ENCODE measurements around the gene CORT.
"Not testable (repeated sequence)": the region's sequence is repeated elsewhere in the genome, so short reads cannot be mapped to it uniquely, and the experiment has no call there.

Gene CORT

GRCh38 chr1:10438677-10439163 is 11.1 kb upstream of the CORT start:
- no peak for DNase-seq (ENCODE audit: low spot score)

- DNase-seq (ENCODE audit: low spot score): no peak
These were observed 9.5 kb upstream of the CORT start for GRCh38 chr1:10440305-10440704.

- no peak for DNase-seq (ENCODE audit: low spot score)
These were observed 9.0 kb upstream of the CORT start for GRCh38 chr1:10440794-10441193.

DNA sequence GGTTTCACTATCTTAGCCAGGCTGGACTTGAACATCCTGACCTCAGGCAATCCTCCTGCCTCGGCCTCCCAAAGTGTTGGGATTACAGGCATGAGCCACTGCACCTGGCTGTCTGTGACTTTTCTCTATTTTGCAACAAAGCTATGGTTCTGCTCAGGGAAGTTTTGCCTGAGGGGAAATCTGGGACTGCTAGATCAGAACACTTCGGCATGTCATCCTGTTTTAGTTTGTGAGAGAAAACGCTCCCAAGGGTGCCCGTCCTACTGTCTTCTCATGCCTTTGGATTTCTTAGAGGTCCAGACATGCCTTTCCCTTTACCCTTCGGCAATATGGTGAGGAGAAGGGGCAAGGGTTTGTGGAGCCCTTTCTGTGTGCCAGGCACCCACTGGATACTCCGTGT is 5.6 kb upstream of the CORT start:
- DNase-seq (ENCODE audit: low spot score): no peak

DNA sequence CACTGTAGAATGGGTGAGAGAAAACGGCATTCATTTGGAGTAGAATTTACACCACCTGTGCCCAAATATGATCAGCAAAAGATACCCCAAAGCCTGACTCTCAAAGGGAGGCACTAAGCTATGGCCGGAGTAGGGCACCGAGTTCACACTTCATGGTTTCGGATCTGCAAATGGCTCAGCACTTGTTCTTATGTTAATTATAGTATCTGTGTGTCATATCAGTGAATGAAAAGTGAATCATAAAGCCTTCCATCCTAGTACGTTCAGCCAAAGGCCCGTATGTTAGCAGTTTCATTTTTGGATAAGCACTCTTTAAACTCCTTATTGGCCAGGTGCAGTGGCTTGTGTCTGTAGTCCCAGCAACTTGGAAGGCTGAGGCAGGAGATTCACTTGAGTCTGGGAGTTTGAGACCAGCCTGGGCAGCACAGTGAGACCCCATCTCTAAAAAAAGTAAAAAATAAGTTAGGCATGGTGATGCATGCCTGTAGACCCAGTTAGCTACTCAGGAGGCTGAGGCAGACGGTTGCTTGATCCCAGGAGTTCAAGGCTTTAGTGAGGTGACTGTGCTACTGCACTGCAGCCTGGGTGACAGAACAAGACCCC is 4.9 kb upstream of the CORT start:
- DNase-seq (ENCODE audit: low spot score): no peak

GRCh38 chr1:10446790-10447422 is 2.9 kb upstream of the CORT start:
- DNase-seq (ENCODE audit: low spot score): no peak

DNA sequence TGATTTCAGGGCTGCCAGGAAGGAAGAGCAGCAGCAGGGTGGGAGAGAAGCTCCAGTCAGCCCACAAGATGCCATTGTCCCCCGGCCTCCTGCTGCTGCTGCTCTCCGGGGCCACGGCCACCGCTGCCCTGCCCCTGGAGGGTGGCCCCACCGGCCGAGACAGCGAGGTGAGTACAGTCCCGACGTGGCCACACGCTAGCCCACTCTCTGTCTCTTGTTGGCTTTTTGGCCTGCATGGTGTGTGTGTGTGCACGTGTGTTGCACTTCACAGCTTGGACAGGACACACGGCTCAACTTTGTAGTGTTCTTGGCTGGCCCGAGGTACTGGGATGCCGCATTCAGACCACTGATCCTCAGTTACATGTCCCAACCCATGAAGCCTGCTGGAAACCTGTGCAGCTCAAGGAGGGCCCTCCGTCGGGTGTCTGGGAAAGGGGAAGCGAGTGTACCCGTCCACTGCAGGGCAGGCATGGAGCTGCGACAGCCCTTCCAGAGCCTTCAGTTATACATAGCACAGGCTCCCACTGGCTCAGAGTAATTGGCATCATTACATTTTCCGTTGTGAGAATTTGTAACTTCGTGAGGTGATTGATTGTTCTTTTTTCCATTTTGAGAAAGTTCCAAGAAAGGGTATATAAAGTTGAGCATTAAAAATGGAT is 454 bp downstream of the CORT start:
- no peak for DNase-seq (ENCODE audit: low spot score)

DNA sequence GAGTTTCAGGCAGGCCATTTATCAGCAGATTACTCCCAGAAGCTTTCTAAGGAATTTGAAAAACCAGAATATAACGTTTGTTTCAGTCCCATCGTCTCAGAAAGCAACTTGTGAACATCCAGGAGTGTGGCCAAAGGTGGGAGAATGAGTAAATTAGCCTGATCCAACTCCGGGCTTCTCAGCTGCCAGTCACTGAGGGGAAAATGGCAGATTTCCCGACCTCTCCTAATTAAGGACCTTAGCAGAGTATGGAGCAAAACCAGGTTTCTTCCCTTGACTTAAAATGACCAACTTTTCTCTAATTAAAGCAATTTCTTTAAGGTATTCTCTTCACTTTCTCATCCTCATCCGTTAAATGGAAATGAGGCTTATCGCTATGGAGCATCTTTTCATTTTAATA is 1.0 kb downstream of the CORT start:
- DNase-seq (ENCODE audit: low spot score): no peak

GRCh38 chr1:10451287-10451686 is 1.5 kb downstream of the CORT start:
- DNase-seq (ENCODE audit: low spot score): no peak

DNA sequence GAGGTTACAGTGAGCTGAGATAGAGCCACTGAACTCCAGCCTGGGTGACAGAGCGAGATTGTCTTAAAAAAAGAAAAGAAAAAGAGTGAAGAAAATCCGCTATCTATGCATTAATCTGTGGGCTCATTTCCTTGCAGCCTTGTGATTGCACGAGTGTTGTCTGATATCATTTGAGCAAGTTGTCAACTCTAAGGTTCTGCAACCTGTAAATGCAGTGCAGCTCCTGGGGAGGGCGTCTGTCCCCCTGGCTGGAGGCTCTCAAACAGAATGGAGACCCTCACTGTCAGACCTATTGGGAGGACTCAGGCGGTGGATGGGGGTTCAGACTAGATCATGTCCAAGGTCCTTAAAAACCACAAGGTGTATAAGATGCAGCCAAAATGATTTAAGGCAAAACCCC is 6.2 kb downstream of the CORT start:
- DNase-seq (ENCODE audit: low spot score): no peak

- no peak for DNase-seq (ENCODE audit: low spot score)
These were observed 6.8 kb downstream of the CORT start for GRCh38 chr1:10456661-10457060.

DNA sequence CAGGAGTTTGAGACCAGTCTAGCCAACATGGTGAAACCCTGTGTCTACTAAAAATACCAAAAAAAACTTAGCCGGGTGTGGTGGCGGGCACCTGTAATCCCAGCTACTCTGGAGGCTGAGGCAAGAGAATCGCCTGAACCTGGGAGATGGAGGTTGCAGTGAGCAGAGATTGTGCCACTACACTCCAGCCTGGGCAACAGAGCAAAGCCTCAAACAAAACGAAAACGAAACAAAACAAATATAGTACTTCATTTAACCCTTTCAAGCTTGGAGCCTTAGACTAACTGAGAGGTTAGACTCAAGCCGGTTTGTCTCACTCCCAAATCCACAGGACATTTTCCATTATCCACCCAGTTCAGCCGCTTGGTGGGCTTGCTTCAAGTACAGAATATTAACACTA is 7.6 kb downstream of the CORT start:
- DNase-seq (ENCODE audit: low spot score): not testable (repeated sequence)

- no peak for DNase-seq (ENCODE audit: low spot score)
These were observed 8.0 kb downstream of the CORT start for GRCh38 chr1:10457875-10458274.

DNA sequence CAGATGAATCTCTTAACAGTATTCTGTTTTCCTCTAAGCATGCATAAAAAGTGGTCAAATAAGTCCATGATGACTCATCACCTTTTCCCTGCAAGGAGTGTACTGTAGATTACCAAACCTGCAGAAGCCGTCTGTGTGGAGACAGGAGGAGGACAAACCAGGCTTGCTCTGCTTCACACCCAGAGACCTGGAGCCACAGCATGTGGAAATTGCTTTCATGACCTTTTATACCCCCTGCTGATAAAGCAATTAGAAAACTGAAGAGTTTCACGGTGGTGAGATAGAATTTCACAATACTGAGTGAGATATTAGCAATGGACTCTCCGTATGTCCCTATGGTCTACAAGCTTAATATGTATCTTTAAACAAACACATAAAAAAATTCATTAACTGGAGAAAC is 9.4 kb downstream of the CORT start:
- DNase-seq (ENCODE audit: low spot score): peak; percentile 37

GRCh38 chr1:10467078-10467477 is 17.2 kb downstream of the CORT start:
- no peak for DNase-seq (ENCODE audit: low spot score)

- no peak for DNase-seq (ENCODE audit: low spot score)
These were observed 20.2 kb downstream of the CORT start for GRCh38 chr1:10470043-10470442.

DNA sequence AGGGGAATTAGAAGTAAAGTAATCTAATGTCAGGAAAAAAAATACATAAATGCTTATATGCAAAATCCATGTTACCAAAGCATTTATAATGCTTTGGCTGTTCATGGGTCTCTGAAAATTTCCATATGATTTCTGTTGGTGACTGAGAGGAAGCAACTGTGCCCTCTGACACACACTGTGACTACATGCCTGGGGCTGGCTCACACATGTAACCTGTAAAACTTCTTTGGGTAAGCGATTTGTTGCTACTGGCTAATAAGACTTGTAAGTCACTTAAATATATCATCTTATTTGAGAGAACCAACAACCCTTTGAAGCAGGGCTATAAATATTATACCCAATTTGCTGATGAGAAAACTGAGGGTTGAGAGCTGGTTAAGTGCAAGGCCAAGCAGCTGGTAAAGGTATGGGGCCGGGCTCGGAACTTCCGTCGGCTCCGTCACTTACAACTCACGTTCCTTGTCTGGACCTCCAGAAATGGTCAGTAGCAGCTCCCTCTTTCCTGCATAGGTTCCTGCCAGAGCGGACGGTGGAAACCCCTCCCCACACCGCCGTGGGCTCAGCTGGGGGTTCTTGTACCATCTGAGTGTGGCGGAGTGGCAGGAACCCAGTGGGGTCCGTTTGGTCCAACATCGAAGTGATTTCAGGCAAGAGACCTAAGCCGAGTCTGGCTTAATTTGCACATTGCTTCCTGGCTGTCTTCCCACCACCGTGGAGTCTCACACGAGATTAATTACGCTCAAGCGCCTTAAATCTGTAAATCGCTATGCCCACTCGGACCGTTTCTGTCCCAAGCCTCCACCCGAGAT is 21.8 kb downstream of the CORT start:
- no peak for DNase-seq (ENCODE audit: low spot score)

DNA sequence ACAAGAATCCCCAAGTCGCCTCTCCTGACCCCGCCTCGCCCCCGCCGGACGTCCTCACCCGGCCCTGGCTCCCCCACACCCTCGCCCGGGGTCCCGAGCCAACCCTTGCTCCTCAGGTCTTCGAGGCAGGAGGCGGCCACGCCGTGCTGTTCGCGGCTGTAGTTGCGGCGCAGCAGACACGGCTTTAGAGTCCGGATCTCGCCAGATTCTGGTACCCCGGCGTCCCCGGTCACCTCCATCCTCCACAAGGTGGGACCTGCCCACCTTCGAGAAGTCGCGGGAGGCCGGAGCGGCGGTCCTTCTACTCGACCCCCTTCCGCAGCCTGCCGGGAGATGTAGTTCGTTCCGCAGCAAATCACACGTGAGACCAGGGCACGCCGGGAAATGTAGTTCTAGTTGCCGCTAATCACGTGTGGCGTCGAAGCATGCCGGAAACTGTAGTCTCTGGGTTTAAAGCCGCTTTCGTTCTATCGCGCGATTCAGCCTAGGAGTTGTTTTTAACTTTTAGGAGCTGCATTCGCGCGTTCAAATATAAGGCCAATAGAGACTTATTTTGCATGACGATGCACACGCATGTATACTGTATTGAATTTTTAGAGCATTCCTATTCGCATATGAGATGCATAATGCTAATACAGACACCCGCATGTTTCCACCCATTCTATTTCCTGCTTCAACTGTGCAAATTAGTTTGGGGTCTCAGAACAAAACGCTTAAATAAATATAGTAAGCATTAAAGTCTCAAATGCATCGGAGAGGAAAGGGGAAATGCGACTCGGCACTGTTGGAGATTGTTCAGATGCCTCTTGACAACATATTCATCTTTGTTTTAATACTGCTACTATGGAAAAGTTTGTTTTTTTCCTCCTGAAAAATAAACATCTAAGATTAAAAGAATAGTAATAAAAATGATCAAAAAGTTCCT is 22.7 kb downstream of the CORT start, which contains the start of gene DFFA:
Gene DFFA, minus strand, starts transcription at position 310 of the 925 bp plus-strand sequence. Its CDS starts 71 bp downstream, at position 239.
- peak; percentile 87 for DNase-seq (ENCODE audit: low spot score)

- no peak for DNase-seq (ENCODE audit: low spot score)
These were observed 23.4 kb downstream of the CORT start for GRCh38 chr1:10473145-10473765.

DNA sequence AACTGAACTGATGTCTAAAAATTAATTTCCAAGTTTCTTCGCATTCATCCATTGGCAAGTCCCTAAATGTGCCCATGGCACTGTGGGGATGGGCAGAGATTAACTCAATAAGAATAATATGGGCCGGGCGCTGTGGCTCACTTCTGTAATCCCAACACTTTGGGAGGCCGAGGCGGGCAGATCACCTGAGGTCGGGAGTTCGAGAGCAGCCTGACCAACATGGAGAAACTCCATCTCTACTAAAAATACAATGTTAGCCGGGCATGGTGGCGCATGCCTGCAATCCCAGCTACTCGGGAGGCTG is 24.4 kb downstream of the CORT start:
- not testable (repeated sequence) for DNase-seq (ENCODE audit: low spot score)
